ENCODE data around the gene P3H1. TPM values are rescaled to one million over a fixed set of nuclear protein-coding genes. Genes with fewer than 3 reads are reported as not detected.

The P3H1 gene
- total RNA-seq, 1 experiment from 2014 or later = 32.9 TPM

DNA sequence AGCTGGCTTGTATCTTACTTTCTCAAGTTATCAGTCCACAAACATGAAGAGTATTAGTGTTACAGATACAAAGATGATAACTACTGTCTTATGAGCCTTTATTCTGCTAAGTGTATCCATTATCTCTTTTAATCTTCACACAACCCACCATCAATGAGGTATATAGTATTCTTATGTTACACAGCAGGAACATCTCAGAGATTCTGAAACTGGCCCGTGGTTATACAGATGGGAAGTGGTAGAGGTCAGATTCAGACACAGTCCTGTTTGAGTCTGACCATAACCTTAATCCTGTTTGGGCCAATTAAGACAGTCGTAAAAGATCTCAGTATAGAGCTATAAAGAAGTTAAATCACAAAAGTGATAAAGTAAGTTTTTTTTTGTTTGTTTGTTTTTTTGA, 12.9 kb upstream of the P3H1 start (continued):
- TF ChIP-seq, protein P1, sequence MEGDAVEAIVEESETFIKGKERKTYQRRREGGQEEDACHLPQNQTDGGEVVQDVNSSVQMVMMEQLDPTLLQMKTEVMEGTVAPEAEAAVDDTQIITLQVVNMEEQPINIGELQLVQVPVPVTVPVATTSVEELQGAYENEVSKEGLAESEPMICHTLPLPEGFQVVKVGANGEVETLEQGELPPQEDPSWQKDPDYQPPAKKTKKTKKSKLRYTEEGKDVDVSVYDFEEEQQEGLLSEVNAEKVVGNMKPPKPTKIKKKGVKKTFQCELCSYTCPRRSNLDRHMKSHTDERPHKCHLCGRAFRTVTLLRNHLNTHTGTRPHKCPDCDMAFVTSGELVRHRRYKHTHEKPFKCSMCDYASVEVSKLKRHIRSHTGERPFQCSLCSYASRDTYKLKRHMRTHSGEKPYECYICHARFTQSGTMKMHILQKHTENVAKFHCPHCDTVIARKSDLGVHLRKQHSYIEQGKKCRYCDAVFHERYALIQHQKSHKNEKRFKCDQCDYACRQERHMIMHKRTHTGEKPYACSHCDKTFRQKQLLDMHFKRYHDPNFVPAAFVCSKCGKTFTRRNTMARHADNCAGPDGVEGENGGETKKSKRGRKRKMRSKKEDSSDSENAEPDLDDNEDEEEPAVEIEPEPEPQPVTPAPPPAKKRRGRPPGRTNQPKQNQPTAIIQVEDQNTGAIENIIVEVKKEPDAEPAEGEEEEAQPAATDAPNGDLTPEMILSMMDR (IDR thresholded peaks at IDR 0.05 in 2 of 3, conservative IDR thresholded peaks at IDR 0.05 in 1 of 3; ENCODE audit: borderline replicate concordance in 1 of 3, insufficient read depth in 1 of 3, low read depth in 2 of 3, low read length in 2 of 3) = no peak

DNA sequence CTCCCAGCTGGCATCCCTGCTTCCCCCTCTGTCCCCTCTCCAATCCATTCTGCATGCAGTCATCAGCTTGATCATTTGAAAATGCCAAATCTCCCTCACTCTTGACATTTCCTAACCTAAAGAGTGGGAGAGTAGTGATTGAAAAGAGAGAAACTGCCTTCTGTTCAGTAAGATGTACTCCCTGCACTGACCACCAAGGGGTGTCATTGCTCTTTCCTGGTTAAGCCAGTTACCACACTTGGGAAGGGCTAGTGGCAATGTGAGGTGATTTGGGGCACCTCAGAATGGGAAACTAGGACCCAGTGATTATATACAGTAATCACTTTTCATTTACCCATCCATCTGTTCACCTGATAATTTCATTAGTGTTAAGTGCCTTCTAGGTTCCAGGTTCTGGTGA, 11.0 kb upstream of the P3H1 start:
- no peak for DNase-seq (ENCODE audit: low read depth, low spot score)
- H3K27ac ChIP-seq (ENCODE audit: low read depth, low read length) = no peak overlapping the region
- no peaks in the 10 kb centered on the region for H3K27me3 ChIP-seq (ENCODE audit: insufficient read depth, low read length)
- no peak for TF ChIP-seq POLR2A (IDR thresholded peaks at IDR 0.05; ENCODE audit: borderline replicate concordance, extremely low read depth, insufficient read depth, insufficient read length)
- no peak for TF ChIP-seq TCF7L2 (IDR thresholded peaks at IDR 0.05; ENCODE audit: borderline replicate concordance, extremely low read depth, insufficient read depth, insufficient read length)
- TF ChIP-seq POLR2AphosphoS5 (IDR thresholded peaks at IDR 0.05; ENCODE audit: low read depth, low read length) = no peak
- TF ChIP-seq SIN3A (IDR thresholded peaks at IDR 0.05; ENCODE audit: low read depth) = no peak
- TF ChIP-seq, protein P1 (IDR thresholded peaks at IDR 0.05 in 2 of 3, conservative IDR thresholded peaks at IDR 0.05 in 1 of 3; ENCODE audit: borderline replicate concordance in 1 of 3, insufficient read depth in 1 of 3, low read depth in 2 of 3, low read length in 2 of 3) = peak; percentile 61 to 90 (median 76); a peak in 5 of 6 replicates
- TF ChIP-seq ELF1 (IDR thresholded peaks at IDR 0.05; ENCODE audit: borderline replicate concordance, low read depth) = no peak
- no peak for TF ChIP-seq FOSL1 (IDR thresholded peaks at IDR 0.05; ENCODE audit: low read depth)
- TF ChIP-seq RAD21 (IDR thresholded peaks at IDR 0.05; ENCODE audit: low read depth) = peak; percentile 90
- TF ChIP-seq, protein P2, sequence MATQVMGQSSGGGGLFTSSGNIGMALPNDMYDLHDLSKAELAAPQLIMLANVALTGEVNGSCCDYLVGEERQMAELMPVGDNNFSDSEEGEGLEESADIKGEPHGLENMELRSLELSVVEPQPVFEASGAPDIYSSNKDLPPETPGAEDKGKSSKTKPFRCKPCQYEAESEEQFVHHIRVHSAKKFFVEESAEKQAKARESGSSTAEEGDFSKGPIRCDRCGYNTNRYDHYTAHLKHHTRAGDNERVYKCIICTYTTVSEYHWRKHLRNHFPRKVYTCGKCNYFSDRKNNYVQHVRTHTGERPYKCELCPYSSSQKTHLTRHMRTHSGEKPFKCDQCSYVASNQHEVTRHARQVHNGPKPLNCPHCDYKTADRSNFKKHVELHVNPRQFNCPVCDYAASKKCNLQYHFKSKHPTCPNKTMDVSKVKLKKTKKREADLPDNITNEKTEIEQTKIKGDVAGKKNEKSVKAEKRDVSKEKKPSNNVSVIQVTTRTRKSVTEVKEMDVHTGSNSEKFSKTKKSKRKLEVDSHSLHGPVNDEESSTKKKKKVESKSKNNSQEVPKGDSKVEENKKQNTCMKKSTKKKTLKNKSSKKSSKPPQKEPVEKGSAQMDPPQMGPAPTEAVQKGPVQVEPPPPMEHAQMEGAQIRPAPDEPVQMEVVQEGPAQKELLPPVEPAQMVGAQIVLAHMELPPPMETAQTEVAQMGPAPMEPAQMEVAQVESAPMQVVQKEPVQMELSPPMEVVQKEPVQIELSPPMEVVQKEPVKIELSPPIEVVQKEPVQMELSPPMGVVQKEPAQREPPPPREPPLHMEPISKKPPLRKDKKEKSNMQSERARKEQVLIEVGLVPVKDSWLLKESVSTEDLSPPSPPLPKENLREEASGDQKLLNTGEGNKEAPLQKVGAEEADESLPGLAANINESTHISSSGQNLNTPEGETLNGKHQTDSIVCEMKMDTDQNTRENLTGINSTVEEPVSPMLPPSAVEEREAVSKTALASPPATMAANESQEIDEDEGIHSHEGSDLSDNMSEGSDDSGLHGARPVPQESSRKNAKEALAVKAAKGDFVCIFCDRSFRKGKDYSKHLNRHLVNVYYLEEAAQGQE (IDR thresholded peaks at IDR 0.05; ENCODE audit: low read depth) = no peak
- no peak for TF ChIP-seq YY1 (IDR thresholded peaks at IDR 0.05; ENCODE audit: extremely low read depth, insufficient replicate concordance, low read depth, low read length)
- no peaks in the 10 kb centered on the region for H3K9me2 ChIP-seq (ENCODE audit: insufficient read depth)
- no peak overlapping the region for H2AFZ ChIP-seq (ENCODE audit: low read depth, low read length, poor library complexity, severe bottlenecking)
- H4K20me1 ChIP-seq (ENCODE audit: insufficient read depth) = no peaks in the 10 kb centered on the region
- H3K79me2 ChIP-seq (ENCODE audit: insufficient read depth, low read length) = no peaks in the 10 kb centered on the region
- ATAC-seq = peak; percentile 87
- no TSS peak for BruUV-seq (replicated peaks)
- intact Hi-C loops (cut with micrococcal nuclease) = loop anchor here (1.0 kb wide), 2 partner anchors 135 to 295 kb away; no protein-coding TSS in a partner anchor
- CTCF ChIA-PET = interaction anchor here (0.8 to 7.1 kb wide), 6 partner anchors 11 to 449 kb away, joined by 3 to 96 read pairs (median 6); partner anchors contain the start of genes C1orf50 and P3H1
- H3K9ac ChIP-seq (ENCODE audit: low read length) = no peak overlapping the region
- no peak overlapping the region for H3K4me3 ChIP-seq (replicated peaks in 1 of 2; ENCODE audit: low read depth in 1 of 2, low read length in 2 of 2)
- H3K4me2 ChIP-seq (ENCODE audit: low read length) = no peak overlapping the region
- no peaks in the 10 kb centered on the region for H3K9me3 ChIP-seq (ENCODE audit: control insufficient read depth in 1 of 2, insufficient read depth in 1 of 2, low read depth in 1 of 2, low read length in 2 of 2)
- RAD21 ChIA-PET (ENCODE audit: low non-redundant PET in 1 of 2, low total read pairs in 2 of 2, uncharacterized antibody in 2 of 2, unreplicated experiment in 2 of 2) = interaction anchor here (0.9 to 3.1 kb wide), 5 partner anchors 38 to 296 kb away, joined by 3 to 14 read pairs (median 6); no protein-coding TSS in a partner anchor
- POLR2A ChIA-PET = interaction anchor here (1.0 to 1.4 kb wide), 2 partner anchors 11 to 296 kb away, joined by 4 to 5 read pairs; partner anchors contain the start of genes C1orf50 and P3H1
- no peaks in the 10 kb centered on the region for H3K4me1 ChIP-seq (ENCODE audit: control insufficient read depth in 1 of 2, insufficient read depth in 2 of 2, low read length in 2 of 2)
- peaks cover 13 to 19% of the 10 kb centered on the region in 2 experiments; a peak in 3 of 4 replicates for H3K36me3 ChIP-seq (ENCODE audit: control insufficient read depth in 1 of 2, insufficient read depth in 2 of 2, low read length in 2 of 2)

Data from HCT116 (cell line).